Loucy (cell line): Measurements from ENCODE around the gene LILRA5.
"Not testable (repeated sequence)": the region's sequence is repeated elsewhere in the genome, so short reads cannot be mapped to it uniquely, and the experiment has no call there.

Source experiments
- EZH2phosphoT487 ChIP-seq: fragments of 200-600 bp; IDR thresholded peaks from 2 replicates; pipeline ENCODE4 v1.6.1; 2018; ENCODE audit warnings: antibody characterized with exemption, mild to moderate bottlenecking, moderate library complexity, borderline replicate concordance
- TF ChIP-seq, protein P1 (sequence below): fragments of 200-600 bp; sonication (generic); conservative IDR thresholded peaks from 2 replicates; pipeline ENCODE4 v1.5.1; 2014; ENCODE audit warnings: mild to moderate bottlenecking, antibody characterized with exemption, low read length

DNA sequence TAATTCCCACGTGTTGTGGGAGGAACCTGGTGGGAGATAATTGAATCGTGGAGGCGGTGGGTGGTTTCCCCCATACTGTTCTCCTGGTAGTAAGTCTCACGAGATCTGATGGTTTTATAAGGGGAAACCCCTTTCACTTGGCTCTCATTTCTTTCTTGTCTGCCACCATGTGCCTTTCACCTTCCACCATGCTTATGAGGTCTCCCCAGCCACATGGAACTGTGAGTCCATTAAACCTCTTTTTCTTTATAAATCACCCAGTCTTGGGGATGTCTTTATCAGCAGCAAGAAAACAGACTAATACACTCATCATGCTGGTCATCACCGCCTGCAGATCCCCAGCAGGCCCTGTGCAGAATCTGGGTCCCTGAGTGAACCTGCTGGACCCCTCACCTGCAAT is 15.8 kb upstream of the LILRA5 start:
- TF ChIP-seq EZH2phosphoT487, result not testable (repeated sequence)
- TF ChIP-seq, protein P1, sequence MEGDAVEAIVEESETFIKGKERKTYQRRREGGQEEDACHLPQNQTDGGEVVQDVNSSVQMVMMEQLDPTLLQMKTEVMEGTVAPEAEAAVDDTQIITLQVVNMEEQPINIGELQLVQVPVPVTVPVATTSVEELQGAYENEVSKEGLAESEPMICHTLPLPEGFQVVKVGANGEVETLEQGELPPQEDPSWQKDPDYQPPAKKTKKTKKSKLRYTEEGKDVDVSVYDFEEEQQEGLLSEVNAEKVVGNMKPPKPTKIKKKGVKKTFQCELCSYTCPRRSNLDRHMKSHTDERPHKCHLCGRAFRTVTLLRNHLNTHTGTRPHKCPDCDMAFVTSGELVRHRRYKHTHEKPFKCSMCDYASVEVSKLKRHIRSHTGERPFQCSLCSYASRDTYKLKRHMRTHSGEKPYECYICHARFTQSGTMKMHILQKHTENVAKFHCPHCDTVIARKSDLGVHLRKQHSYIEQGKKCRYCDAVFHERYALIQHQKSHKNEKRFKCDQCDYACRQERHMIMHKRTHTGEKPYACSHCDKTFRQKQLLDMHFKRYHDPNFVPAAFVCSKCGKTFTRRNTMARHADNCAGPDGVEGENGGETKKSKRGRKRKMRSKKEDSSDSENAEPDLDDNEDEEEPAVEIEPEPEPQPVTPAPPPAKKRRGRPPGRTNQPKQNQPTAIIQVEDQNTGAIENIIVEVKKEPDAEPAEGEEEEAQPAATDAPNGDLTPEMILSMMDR, result not testable (repeated sequence)
